ENCODE data around the gene MAPKAPK5.
A peak's percentile ranks its signal among the peaks of the same experiment; 100 is the strongest.

MAPKAPK5 gene, protein sequence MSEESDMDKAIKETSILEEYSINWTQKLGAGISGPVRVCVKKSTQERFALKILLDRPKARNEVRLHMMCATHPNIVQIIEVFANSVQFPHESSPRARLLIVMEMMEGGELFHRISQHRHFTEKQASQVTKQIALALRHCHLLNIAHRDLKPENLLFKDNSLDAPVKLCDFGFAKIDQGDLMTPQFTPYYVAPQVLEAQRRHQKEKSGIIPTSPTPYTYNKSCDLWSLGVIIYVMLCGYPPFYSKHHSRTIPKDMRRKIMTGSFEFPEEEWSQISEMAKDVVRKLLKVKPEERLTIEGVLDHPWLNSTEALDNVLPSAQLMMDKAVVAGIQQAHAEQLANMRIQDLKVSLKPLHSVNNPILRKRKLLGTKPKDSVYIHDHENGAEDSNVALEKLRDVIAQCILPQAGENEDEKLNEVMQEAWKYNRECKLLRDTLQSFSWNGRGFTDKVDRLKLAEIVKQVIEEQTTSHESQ

DNA sequence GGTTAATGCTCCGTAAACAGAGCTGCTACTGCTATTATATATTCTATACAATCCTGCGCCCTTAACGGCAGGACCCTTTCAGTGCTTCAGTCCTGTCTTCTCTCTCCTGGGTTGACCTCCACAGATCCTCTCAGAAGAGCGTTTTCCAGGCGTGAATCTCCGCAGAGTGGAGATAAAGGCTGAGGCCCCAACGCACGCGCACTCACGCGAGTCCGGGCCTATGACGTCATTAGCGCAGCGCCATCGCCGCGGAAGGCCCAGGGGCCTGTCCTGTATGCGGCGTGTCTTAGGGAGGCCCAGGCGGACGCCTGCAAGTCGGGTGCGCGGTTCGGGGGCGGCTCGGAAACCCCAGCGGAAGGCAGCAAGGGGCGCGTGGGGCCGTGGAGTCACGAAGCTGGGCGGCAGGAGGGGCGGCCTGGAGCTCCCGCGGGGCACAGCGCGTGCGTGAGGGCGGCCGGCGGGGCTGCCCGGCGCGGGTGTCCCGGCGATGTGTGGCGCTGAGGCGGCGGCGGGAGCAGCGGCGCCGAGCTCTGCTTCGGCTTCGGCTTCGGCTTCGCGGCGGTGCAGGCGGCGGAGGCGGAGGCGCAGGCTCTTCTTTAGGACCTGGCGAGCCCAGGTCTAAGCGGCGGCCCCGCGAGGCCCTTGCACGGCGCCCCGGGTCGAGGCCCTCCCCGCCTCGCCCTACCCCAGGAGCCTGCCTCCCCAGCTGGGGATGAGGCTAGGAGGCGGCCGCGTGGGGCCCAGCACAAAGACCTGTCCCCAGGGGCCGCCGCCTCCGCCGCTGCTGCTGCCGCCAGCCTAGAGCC is at the start of gene MAPKAPK5:
Gene MAPKAPK5, plus strand, starts transcription at position 479 of the 806 bp plus-strand sequence. CDS start 506 bp downstream, outside the sequence.
- H3K4me1 ChIP-seq (ENCODE audit: control insufficient read depth in 5 of 5, insufficient read depth in 5 of 5, low read length in 5 of 5), result peaks cover 0 to 46% (median 43%) of the 10 kb centered on the region in 5 donors
- no peaks in the 10 kb centered on the region for H3K9me3 ChIP-seq (ENCODE audit: control insufficient read depth in 5 of 5, low read length in 5 of 5)
- H3K36me3 ChIP-seq (ENCODE audit: control insufficient read depth in 5 of 5, insufficient read depth in 5 of 5, low read length in 5 of 5), result peaks cover 3 to 20% (median 7%) of the 10 kb centered on the region in 5 donors
- peak within 1 kb of the TSS; percentile 95 to 99 (median 99) for H3K9ac ChIP-seq (ENCODE audit: low read length in 5 of 5)
- no peaks in the 10 kb centered on the region for H3K27me3 ChIP-seq (ENCODE audit: control insufficient read depth in 5 of 5, insufficient read depth in 4 of 5, low read length in 5 of 5)
- H3K27ac ChIP-seq (ENCODE audit: low read depth, low read length), result peak within 1 kb of the TSS; percentile 89
- peak within 1 kb of the TSS; percentile 81 to 100 (median 99) for H3K4me3 ChIP-seq (ENCODE audit: low read depth in 1 of 5, low read length in 5 of 5)

DNA sequence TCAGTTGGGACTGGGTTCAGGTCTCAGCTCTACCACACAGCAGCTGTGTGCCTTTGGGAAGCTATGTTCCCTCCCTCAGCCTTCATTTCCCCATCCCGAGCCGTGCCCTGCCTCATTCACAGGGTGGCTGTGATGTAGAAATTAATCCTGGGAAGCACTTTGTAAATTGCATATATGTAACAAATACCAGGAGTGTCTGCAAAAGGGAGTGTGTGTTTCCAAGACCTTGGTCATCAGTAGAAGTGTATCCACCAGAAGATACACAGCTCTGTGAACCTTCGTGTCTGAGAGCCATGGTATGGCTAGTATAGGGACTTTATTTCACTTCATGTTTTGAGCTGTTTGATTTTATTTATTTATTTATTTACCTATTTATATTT is 49.2 kb upstream of the MAPKAPK5 start:
- H3K4me3 ChIP-seq (ENCODE audit: low read depth in 1 of 5, low read length in 5 of 5), result no peak overlapping the region
- H3K36me3 ChIP-seq (ENCODE audit: control insufficient read depth in 5 of 5, insufficient read depth in 5 of 5, low read length in 5 of 5), result peaks cover 7 to 87% (median 72%) of the 10 kb centered on the region in 5 donors
- peak overlapping the region; percentile 62 for H3K27ac ChIP-seq (ENCODE audit: low read depth, low read length)
- H3K4me1 ChIP-seq (ENCODE audit: control insufficient read depth in 5 of 5, insufficient read depth in 5 of 5, low read length in 5 of 5), result peaks cover 0 to 37% (median 24%) of the 10 kb centered on the region in 5 donors
- H3K9me3 ChIP-seq (ENCODE audit: control insufficient read depth in 5 of 5, low read length in 5 of 5), result no peaks in the 10 kb centered on the region
- no peak overlapping the region for H3K9ac ChIP-seq (ENCODE audit: low read length in 5 of 5)
- no peaks in the 10 kb centered on the region for H3K27me3 ChIP-seq (ENCODE audit: control insufficient read depth in 5 of 5, insufficient read depth in 4 of 5, low read length in 5 of 5)

DNA sequence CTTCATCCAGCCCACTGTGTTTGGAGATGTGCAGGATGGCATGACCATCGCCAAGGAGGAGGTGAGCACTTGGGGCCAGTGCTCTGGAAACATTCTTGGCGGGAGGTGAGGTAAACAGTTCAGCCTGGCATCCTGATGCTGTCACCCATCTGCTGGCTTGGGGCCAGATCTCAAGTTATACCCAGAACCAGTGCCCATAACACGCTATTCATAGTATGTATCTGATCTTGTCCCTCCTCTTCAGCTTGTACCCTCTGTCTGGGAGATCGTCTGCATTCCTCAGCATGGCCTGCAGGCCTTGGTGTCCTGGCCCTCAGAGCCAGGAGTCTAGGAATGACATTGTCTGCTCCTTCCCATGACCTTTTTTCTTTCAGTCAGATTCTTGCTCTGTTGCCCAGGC is 43.8 kb upstream of the MAPKAPK5 start:
- no peaks in the 10 kb centered on the region for H3K27me3 ChIP-seq (ENCODE audit: control insufficient read depth in 5 of 5, insufficient read depth in 4 of 5, low read length in 5 of 5)
- H3K4me1 ChIP-seq (ENCODE audit: control insufficient read depth in 5 of 5, insufficient read depth in 5 of 5, low read length in 5 of 5), result peaks cover 0 to 2% (median 0%) of the 10 kb centered on the region in 5 donors
- H3K36me3 ChIP-seq (ENCODE audit: control insufficient read depth in 5 of 5, insufficient read depth in 5 of 5, low read length in 5 of 5), result peaks cover 12 to 86% (median 76%) of the 10 kb centered on the region in 5 donors
- no peaks in the 10 kb centered on the region for H3K9me3 ChIP-seq (ENCODE audit: control insufficient read depth in 5 of 5, low read length in 5 of 5)
- H3K4me3 ChIP-seq (ENCODE audit: low read depth in 1 of 5, low read length in 5 of 5), result no peak overlapping the region
- H3K9ac ChIP-seq (ENCODE audit: low read length in 5 of 5), result no peak overlapping the region
- no peak overlapping the region for H3K27ac ChIP-seq (ENCODE audit: low read depth, low read length)

DNA sequence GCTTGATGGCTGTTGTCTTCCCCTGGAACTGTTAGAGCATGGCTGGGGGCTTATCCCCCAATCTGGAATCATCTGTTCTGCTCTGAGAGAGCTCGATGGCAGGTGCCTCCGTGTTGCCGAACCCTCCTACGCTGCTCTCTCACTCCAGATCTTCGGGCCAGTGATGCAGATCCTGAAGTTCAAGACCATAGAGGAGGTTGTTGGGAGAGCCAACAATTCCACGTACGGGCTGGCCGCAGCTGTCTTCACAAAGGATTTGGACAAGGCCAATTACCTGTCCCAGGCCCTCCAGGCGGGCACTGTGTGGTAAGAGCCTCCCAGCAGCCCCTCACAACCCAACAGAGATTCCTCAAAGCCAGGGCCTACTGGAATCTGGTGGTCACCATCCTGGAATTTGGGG is 42.3 kb upstream of the MAPKAPK5 start:
- Histone ChIP-seq H3K27me3 (ENCODE audit: control insufficient read depth in 5 of 5, insufficient read depth in 4 of 5, low read length in 5 of 5) (no peaks in the 10 kb centered on the region), H3K9ac (ENCODE audit: low read length in 5 of 5) (no peak overlapping the region), H3K4me1 (ENCODE audit: control insufficient read depth in 5 of 5, insufficient read depth in 5 of 5, low read length in 5 of 5) (peaks cover 0 to 2% (median 0%) of the 10 kb centered on the region in 5 donors), H3K9me3 (ENCODE audit: control insufficient read depth in 5 of 5, low read length in 5 of 5) (no peaks in the 10 kb centered on the region), H3K36me3 (ENCODE audit: control insufficient read depth in 5 of 5, insufficient read depth in 5 of 5, low read length in 5 of 5) (peaks cover 14 to 81% (median 76%) of the 10 kb centered on the region in 5 donors), H3K4me3 (ENCODE audit: low read depth in 1 of 5, low read length in 5 of 5) (no peak overlapping the region), H3K27ac (ENCODE audit: low read depth, low read length) (no peak overlapping the region)

DNA sequence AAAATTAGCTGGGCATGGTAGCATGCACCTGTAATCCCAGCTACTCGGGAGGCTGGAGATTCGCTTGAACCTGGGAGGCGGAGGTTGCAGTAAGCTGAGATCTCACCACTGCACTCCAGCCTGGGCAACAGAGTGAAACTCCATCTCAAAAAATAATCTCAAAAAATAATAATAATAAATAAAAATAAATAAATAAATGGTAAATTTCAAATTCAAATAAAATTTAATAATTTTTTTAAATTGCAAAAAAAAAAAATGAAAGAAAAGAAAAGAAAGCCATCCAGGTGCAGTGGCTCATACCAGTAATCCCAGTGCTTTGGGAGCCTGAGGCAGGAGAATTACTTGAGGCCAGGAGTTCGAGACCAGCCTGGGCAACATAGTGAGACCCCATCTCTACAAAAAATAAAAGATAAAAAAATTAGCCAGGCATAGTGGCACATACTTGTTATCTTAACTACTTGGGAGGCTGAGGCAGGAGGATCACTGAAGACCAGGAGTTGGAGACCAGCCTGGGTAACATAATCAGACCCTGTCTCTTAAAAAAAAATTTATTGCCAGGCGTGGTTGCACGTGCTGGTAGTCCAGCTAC is 38.9 kb upstream of the MAPKAPK5 start:
- no peak overlapping the region for H3K27ac ChIP-seq (ENCODE audit: low read depth, low read length)
- no peak overlapping the region for H3K4me3 ChIP-seq (ENCODE audit: low read depth in 1 of 5, low read length in 5 of 5)
- H3K36me3 ChIP-seq (ENCODE audit: control insufficient read depth in 5 of 5, insufficient read depth in 5 of 5, low read length in 5 of 5), result peaks cover 9 to 78% (median 73%) of the 10 kb centered on the region in 5 donors
- no peak overlapping the region for H3K9ac ChIP-seq (ENCODE audit: low read length in 5 of 5)
- no peaks in the 10 kb centered on the region for H3K9me3 ChIP-seq (ENCODE audit: control insufficient read depth in 5 of 5, low read length in 5 of 5)
- no peaks in the 10 kb centered on the region for H3K4me1 ChIP-seq (ENCODE audit: control insufficient read depth in 5 of 5, insufficient read depth in 5 of 5, low read length in 5 of 5)
- no peaks in the 10 kb centered on the region for H3K27me3 ChIP-seq (ENCODE audit: control insufficient read depth in 5 of 5, insufficient read depth in 4 of 5, low read length in 5 of 5)

DNA sequence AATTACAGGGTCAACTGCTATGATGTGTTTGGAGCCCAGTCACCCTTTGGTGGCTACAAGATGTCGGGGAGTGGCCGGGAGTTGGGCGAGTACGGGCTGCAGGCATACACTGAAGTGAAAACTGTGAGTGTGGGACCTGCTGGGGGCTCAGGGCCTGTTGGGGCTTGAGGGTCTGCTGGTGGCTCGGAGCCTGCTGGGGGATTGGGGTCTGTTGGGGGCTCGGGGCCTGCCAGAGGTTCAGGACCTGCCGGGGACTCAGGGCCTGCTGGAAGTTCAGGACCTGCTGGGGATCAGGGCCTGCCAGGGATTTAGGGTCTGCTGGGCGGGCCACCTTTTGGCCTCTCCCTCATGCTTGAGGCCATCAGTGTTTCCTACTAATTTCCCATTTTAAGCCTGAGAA is 38.2 kb upstream of the MAPKAPK5 start:
- H3K36me3 ChIP-seq (ENCODE audit: control insufficient read depth in 5 of 5, insufficient read depth in 5 of 5, low read length in 5 of 5), result peaks cover 9 to 78% (median 73%) of the 10 kb centered on the region in 5 donors

DNA sequence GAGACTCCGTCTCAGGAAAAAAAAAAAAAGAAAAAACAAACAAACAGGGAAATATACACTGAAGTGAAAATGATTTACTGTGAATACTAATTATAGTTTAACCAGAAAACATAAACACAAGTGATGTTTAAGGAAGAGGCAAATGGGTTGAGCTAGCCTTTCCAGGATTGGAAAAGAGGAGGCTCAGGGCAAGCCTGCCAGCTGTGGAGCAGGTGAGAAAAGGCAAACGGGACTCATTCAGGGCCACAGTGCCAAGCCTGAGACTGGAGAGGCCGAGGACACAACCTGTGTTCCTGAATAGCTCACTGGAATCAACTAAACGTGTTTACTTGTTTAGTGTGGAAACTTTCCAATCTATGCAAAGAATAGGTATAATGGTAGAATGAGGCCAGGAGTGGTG is 35.7 kb upstream of the MAPKAPK5 start:
- H3K9ac ChIP-seq (ENCODE audit: low read length in 5 of 5), result no peak overlapping the region
- no peak overlapping the region for H3K27ac ChIP-seq (ENCODE audit: low read depth, low read length)
- no peak overlapping the region for H3K4me3 ChIP-seq (ENCODE audit: low read depth in 1 of 5, low read length in 5 of 5)
- H3K9me3 ChIP-seq (ENCODE audit: control insufficient read depth in 5 of 5, low read length in 5 of 5), result no peaks in the 10 kb centered on the region
- no peaks in the 10 kb centered on the region for H3K4me1 ChIP-seq (ENCODE audit: control insufficient read depth in 5 of 5, insufficient read depth in 5 of 5, low read length in 5 of 5)
- H3K36me3 ChIP-seq (ENCODE audit: control insufficient read depth in 5 of 5, insufficient read depth in 5 of 5, low read length in 5 of 5), result peaks cover 14 to 75% (median 67%) of the 10 kb centered on the region in 5 donors
- H3K27me3 ChIP-seq (ENCODE audit: control insufficient read depth in 5 of 5, insufficient read depth in 4 of 5, low read length in 5 of 5), result no peaks in the 10 kb centered on the region

More for the DNA sequence above, 38.2 kb upstream of the MAPKAPK5 start:
- Histone ChIP-seq H3K4me3 (ENCODE audit: low read depth in 1 of 5, low read length in 5 of 5) (no peak overlapping the region), H3K27ac (ENCODE audit: low read depth, low read length) (no peak overlapping the region), H3K27me3 (ENCODE audit: control insufficient read depth in 5 of 5, insufficient read depth in 4 of 5, low read length in 5 of 5) (no peaks in the 10 kb centered on the region), H3K4me1 (ENCODE audit: control insufficient read depth in 5 of 5, insufficient read depth in 5 of 5, low read length in 5 of 5) (no peaks in the 10 kb centered on the region), H3K9me3 (ENCODE audit: control insufficient read depth in 5 of 5, low read length in 5 of 5) (no peaks in the 10 kb centered on the region), H3K9ac (ENCODE audit: low read length in 5 of 5) (no peak overlapping the region)

DNA sequence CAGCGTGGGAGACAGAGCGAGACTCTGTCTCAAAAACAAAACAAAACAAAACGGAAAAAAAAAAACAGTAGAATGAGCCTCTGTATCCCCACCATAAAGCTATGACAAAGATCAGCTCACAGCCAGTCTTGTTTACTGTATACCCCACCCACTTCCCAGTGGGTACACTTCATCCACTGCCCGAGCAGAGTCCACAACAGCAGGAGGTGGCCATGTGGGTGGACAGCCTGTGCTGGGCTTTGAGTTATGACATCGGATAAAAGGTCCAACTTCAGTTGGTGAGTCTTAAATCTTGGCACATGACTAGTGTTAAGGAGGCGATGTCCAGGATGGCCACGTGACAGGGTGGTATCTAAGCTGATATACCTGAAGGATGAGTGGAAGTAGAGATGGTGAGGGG is 34.8 kb upstream of the MAPKAPK5 start:
- Histone ChIP-seq H3K9ac (ENCODE audit: low read length in 5 of 5) (no peak overlapping the region), H3K4me1 (ENCODE audit: control insufficient read depth in 5 of 5, insufficient read depth in 5 of 5, low read length in 5 of 5) (no peaks in the 10 kb centered on the region), H3K4me3 (ENCODE audit: low read depth in 1 of 5, low read length in 5 of 5) (no peak overlapping the region), H3K27ac (ENCODE audit: low read depth, low read length) (no peak overlapping the region), H3K9me3 (ENCODE audit: control insufficient read depth in 5 of 5, low read length in 5 of 5) (no peaks in the 10 kb centered on the region), H3K27me3 (ENCODE audit: control insufficient read depth in 5 of 5, insufficient read depth in 4 of 5, low read length in 5 of 5) (no peaks in the 10 kb centered on the region), H3K36me3 (ENCODE audit: control insufficient read depth in 5 of 5, insufficient read depth in 5 of 5, low read length in 5 of 5) (peaks cover 14 to 66% (median 61%) of the 10 kb centered on the region in 5 donors)

DNA sequence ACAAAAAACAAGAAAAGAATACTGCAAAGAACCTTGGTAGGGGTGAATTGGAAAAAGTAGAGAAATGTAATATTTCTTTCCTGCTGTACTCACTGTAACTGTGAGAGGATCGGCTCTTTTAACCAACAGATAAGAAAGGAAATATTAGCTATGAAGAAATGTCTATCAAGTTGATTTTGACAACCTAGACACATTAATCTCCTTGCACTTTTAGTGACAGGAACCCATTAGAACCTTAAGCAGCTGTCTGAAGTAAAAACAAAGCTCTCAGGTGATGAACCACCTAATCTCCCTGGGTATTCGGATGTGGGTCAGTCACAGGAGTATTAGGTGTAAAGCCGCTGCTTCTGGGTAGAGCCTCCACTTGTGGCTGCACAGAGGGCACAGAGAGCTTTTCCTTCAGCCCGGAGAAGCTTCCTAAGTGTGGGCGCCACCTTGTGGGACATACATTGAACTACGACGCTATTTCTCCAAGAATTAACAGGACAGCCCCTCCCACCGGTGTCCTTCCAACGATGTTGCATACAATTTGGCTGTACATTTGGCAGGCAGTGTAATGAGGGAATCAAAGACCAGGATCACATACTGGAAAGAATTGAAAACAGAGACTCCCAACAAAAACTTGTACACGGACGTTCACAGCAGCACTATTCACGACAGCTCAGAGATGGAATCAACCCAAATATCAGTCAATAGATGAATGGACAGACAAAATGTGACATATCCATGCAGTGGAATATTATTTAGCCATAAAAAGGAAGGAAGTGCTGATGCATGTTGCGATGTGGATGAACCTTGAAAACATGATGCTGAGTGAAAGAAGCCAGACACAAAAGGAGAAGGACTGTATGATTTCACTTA is 28.9 kb upstream of the MAPKAPK5 start:
- H3K4me1 ChIP-seq (ENCODE audit: control insufficient read depth in 5 of 5, insufficient read depth in 5 of 5, low read length in 5 of 5), result peaks cover 0 to 9% (median 5%) of the 10 kb centered on the region in 5 donors
- H3K9ac ChIP-seq (ENCODE audit: low read length in 5 of 5), result no peak overlapping the region
- peaks cover 11 to 29% (median 27%) of the 10 kb centered on the region in 5 donors for H3K36me3 ChIP-seq (ENCODE audit: control insufficient read depth in 5 of 5, insufficient read depth in 5 of 5, low read length in 5 of 5)
- H3K9me3 ChIP-seq (ENCODE audit: control insufficient read depth in 5 of 5, low read length in 5 of 5), result no peaks in the 10 kb centered on the region
- no peaks in the 10 kb centered on the region for H3K27me3 ChIP-seq (ENCODE audit: control insufficient read depth in 5 of 5, insufficient read depth in 4 of 5, low read length in 5 of 5)
- H3K27ac ChIP-seq (ENCODE audit: low read depth, low read length), result no peak overlapping the region
- H3K4me3 ChIP-seq (ENCODE audit: low read depth in 1 of 5, low read length in 5 of 5), result no peak overlapping the region
